Stimulated activated CD4-positive, alpha-beta T cell treated with anti-CD3 and anti-CD28 coated beads, Interleukin-12 subunit alpha, Interleukin-12 subunit beta, amount 100 ng/mL, for 48 hours (primary cell): ENCODE results near the gene VAV2.

Experiments
- DNase-seq, 3 donors: peaks; one replicate each; pipeline ENCODE4 v3.0.0-alpha.2; 2020; ENCODE audit warnings: low read depth in 2 of 3, low spot score in 1 of 3

The VAV2 gene

GRCh38 chr9:133824106-133824801 lies 167.9 kb downstream of the VAV2 start:
- DNase-seq, result no peak

GRCh38 chr9:133823189-133824105 lies 168.7 kb downstream of the VAV2 start:
- no peak for DNase-seq

GRCh38 chr9:133822430-133823065 lies 169.6 kb downstream of the VAV2 start:
- no peak for DNase-seq

- DNase-seq, result no peak
These were observed 170.3 kb downstream of the VAV2 start for GRCh38 chr9:133821601-133822429.

DNA sequence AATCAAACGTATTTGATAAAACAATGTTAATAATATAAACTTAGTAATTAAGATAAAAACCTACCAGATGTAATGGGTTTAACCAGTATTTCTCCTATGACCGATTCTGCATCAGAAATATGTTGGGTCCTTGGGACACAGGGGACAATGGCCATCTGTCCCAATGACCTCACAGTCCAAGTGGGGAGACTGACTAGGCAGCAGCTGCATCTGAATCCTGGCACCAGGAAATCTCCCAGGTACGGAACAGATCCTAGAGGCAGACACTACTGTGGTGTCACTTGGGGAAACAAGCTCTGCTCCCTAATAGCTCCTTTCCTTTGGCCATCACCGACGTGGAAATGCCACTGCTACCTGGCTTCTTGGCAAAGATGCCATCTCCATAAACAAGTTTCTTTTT lies 172.2 kb downstream of the VAV2 start:
- no peak for DNase-seq

- DNase-seq, result no peak
These were observed 173.7 kb downstream of the VAV2 start for GRCh38 chr9:133818444-133818843.

- DNase-seq, result no peak
These were observed 176.3 kb downstream of the VAV2 start for GRCh38 chr9:133815781-133816180.

DNA sequence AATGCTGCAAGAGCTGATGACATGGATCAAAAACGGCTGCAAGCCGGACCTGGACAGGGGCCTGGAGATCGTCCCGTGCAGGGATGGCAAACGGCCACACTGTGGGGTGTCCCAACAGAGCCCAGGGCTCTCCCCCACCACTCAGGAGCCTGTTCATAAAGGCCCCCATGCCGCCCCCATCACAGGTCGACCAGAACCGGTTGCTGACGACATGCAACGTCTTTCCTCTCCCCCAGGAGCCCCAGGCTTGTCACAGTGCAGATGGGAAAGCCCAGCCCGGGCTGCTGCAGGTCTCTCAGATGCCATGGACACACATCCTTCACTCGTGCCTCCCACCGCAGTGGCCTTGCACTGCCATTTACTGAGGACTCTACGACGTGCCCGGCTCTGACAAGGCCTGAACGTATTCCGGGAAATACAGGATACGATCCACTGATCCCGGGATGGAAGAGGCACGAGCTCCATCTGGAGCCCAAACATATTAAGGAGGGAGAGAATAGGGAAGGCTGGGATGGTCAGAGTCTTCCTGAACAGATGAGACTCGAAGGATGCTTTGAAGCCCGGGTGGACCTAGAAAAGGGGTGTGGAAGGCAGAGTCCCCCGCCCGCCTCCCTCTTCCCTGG lies 177.4 kb downstream of the VAV2 start:
- DNase-seq, result no peak

GRCh38 chr9:133813749-133814585 lies 178.2 kb downstream of the VAV2 start:
- no peak for DNase-seq

GRCh38 chr9:133812941-133813748 lies 179.0 kb downstream of the VAV2 start:
- no peak for DNase-seq

GRCh38 chr9:133812077-133812868 lies 179.9 kb downstream of the VAV2 start:
- DNase-seq, result no peak

DNA sequence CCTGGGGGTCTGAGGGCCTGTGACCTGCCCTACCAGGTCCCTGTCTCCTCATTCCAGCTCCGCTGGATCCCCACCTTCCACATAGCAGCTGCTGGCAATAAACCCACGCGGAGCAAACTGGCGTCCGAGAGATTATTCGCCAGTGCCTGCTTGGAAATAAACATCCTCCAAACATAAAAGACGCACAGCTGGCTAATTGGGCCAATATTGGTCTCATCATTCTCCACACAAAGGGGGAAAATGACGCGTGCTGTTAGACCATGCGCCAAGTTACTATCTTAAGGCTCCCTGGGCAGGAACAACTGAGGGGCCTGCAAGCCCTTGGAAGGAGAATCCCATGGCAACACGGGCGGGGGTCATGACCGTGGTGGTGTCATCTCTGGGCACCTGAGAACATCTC lies 180.7 kb downstream of the VAV2 start:
- no peak for DNase-seq

GRCh38 chr9:133810556-133811195 lies 181.4 kb downstream of the VAV2 start:
- no peak for DNase-seq

- no peak for DNase-seq
These were observed 182.8 kb downstream of the VAV2 start for GRCh38 chr9:133809335-133809734.

DNA sequence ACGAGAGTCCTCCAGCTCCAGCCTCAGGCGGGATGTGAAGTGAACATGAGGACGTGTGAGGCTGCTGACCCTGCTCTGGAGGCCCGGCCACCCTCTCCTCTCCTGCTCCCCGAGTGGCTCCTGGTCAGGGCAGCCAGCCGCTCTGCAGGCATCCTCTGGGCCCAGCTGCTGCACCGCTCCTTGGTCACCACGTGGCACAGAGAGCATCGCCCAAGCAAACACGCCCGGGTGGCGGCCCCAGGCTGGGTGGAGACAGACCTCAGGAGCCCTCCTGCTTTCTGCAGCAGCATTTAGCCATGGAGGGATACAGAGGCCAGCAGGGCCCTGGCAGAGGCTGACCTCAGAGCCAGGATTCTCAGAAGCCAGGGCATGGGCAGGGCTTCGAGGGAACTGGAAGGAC lies 184.3 kb downstream of the VAV2 start:
- DNase-seq, result no peak

DNA sequence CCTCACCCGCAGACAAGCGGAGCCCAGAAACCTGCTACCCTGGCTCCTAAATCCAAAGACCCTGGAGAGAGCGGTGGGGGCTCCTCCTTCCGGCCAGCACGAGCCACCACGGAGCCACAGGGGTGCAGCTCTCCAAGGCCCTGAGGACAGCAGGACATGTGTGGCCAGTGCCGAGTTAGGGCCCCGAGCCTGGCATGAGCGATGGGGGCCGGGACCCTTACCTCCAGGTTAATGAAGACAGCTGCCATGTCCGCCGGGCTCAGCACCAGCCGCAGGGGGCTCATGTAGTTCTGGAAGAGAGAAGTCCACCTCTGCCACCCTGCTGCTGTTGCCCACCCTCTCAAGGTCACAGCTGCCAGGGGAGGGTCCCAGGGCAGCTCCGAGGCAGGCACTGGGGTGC lies 185.1 kb downstream of the VAV2 start:
- no peak for DNase-seq

- no peak for DNase-seq
These were observed 185.5 kb downstream of the VAV2 start for GRCh38 chr9:133806623-133807010.
